Measurements from ENCODE around the gene WDR36.

The WDR36 gene

DNA sequence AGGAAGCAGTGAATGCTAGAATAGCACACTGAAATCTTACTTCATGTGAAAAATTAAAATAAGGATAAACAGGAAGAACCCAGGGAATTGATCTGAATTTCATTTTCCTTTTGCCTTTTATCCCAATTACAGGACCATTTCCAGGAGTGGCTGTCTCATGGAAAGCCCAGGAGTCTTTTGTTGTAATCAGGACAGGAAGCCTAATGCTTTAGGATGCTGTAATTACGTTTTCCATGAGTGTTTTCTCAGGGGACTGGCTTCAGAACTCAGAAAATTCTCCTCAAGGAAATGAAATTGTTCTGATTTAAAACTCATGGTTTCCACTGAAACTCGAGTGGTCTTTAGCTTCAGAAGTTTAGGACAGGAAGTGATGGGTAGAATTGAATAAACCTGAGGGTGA, 75.4 kb downstream of the WDR36 start:
- no peak overlapping the region for H3K4me3 ChIP-seq (ENCODE audit: low read length)
- H3K9me3 ChIP-seq (ENCODE audit: insufficient read depth, low read depth, low read length), result no peaks in the 10 kb centered on the region
- no peak overlapping the region for H3K9ac ChIP-seq (ENCODE audit: low read depth, low read length)
- no peaks in the 10 kb centered on the region for H3K36me3 ChIP-seq (ENCODE audit: insufficient read depth, low read depth, low read length)
- no peak overlapping the region for H3K27ac ChIP-seq (ENCODE audit: low read length)
- no peaks in the 10 kb centered on the region for H3K27me3 ChIP-seq (ENCODE audit: insufficient read depth, low read length)
- peaks cover 4% of the 10 kb centered on the region; the same call in 1 of the 2 replicates for H3K4me1 ChIP-seq (ENCODE audit: insufficient read depth, low read length)

DNA sequence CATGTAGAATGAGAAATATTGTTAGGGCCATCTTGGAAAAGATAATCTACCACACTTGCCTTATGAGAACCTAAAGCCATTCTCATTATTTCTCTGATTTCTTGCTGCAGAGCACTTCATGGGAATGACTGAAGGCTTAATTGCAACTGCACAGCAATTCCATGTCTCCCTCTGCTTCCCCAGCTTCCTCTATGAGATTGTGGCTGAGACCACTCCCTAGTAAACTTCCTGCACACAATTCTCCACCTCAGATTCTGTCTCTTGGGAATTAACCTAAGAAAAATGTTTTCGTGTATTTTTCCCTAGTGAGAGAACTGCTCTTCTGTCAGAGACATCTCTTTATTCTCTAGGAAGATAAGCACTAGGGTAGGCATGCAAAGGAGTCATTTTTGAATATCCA, 76.5 kb downstream of the WDR36 start:
- H3K27ac ChIP-seq (ENCODE audit: low read length), result no peak overlapping the region
- no peaks in the 10 kb centered on the region for H3K9me3 ChIP-seq (ENCODE audit: insufficient read depth, low read depth, low read length)
- H3K36me3 ChIP-seq (ENCODE audit: insufficient read depth, low read depth, low read length), result no peaks in the 10 kb centered on the region
- no peak overlapping the region for H3K4me3 ChIP-seq (ENCODE audit: low read length)
- peaks cover 4% of the 10 kb centered on the region; the same call in 1 of the 2 replicates for H3K4me1 ChIP-seq (ENCODE audit: insufficient read depth, low read length)
- no peak overlapping the region for H3K9ac ChIP-seq (ENCODE audit: low read depth, low read length)
- H3K27me3 ChIP-seq (ENCODE audit: insufficient read depth, low read length), result no peaks in the 10 kb centered on the region

DNA sequence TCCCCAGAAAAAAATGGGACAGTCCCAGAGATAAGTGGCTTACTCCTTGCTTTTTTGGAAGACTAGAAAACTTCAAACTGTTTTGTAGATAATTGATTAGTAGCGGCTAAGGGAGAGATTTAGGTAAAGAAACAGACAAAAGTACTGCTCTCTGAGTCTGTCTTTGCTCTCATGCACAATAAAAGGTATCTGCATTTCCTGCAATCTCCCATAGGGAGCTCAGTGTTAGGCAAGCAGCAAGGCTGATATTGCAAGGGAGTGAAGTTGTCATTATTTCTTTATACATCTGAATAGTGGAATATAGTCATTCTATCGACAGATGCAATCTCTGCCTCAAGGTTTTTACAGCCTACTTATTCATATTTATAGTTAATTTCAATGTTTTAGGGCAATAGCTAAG, 77.1 kb downstream of the WDR36 start:
- peaks cover 4% of the 10 kb centered on the region; the same call in 1 of the 2 replicates for H3K4me1 ChIP-seq (ENCODE audit: insufficient read depth, low read length)
- no peak overlapping the region for H3K4me3 ChIP-seq (ENCODE audit: low read length)
- H3K9me3 ChIP-seq (ENCODE audit: insufficient read depth, low read depth, low read length), result no peaks in the 10 kb centered on the region
- H3K27ac ChIP-seq (ENCODE audit: low read length), result no peak overlapping the region
- H3K27me3 ChIP-seq (ENCODE audit: insufficient read depth, low read length), result no peaks in the 10 kb centered on the region
- no peak overlapping the region for H3K9ac ChIP-seq (ENCODE audit: low read depth, low read length)
- no peaks in the 10 kb centered on the region for H3K36me3 ChIP-seq (ENCODE audit: insufficient read depth, low read depth, low read length)

GRCh38 chr5:111170279-111170678, 78.1 kb downstream of the WDR36 start:
- peaks cover 4% of the 10 kb centered on the region; the same call in 1 of the 2 replicates for H3K4me1 ChIP-seq (ENCODE audit: insufficient read depth, low read length)

GRCh38 chr5:111172504-111172903, 80.4 kb downstream of the WDR36 start:
- no peaks in the 10 kb centered on the region for H3K9me3 ChIP-seq (ENCODE audit: insufficient read depth, low read depth, low read length)
- H3K4me3 ChIP-seq (ENCODE audit: low read length), result no peak overlapping the region
- no peak overlapping the region for H3K9ac ChIP-seq (ENCODE audit: low read depth, low read length)
- no peaks in the 10 kb centered on the region for H3K27me3 ChIP-seq (ENCODE audit: insufficient read depth, low read length)
- H3K36me3 ChIP-seq (ENCODE audit: insufficient read depth, low read depth, low read length), result no peaks in the 10 kb centered on the region
- peaks cover 4% of the 10 kb centered on the region; the same call in 1 of the 2 replicates for H3K4me1 ChIP-seq (ENCODE audit: insufficient read depth, low read length)
- H3K27ac ChIP-seq (ENCODE audit: low read length), result no peak overlapping the region

More at GRCh38 chr5:111170279-111170678, 78.1 kb downstream of the WDR36 start:
- no peaks in the 10 kb centered on the region for H3K27me3 ChIP-seq (ENCODE audit: insufficient read depth, low read length)
- no peak overlapping the region for H3K27ac ChIP-seq (ENCODE audit: low read length)
- no peaks in the 10 kb centered on the region for H3K36me3 ChIP-seq (ENCODE audit: insufficient read depth, low read depth, low read length)
- no peaks in the 10 kb centered on the region for H3K9me3 ChIP-seq (ENCODE audit: insufficient read depth, low read depth, low read length)
- no peak overlapping the region for H3K9ac ChIP-seq (ENCODE audit: low read depth, low read length)
- no peak overlapping the region for H3K4me3 ChIP-seq (ENCODE audit: low read length)

DNA sequence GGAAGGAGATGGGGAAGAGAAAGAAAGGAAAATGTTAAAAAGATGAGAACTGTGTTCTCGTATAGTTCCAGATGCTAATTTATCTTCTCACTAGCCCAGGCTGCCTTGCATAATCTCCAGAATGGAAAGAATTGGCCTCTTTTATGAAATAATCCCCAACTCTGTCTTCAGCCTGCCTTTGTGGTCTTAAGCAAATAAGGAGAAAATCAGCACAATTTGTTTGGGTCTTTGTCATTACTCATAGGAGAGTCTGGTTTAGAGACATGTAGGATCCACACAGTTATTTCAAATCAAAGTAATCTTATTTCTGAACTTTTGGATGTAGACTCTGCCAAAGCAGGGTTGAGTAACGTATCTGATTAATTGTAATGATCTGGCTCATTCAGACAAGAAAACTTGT, 81.3 kb downstream of the WDR36 start:
- H3K36me3 ChIP-seq (ENCODE audit: insufficient read depth, low read depth, low read length), result no peaks in the 10 kb centered on the region
- no peak overlapping the region for H3K9ac ChIP-seq (ENCODE audit: low read depth, low read length)
- H3K27ac ChIP-seq (ENCODE audit: low read length), result no peak overlapping the region
- no peaks in the 10 kb centered on the region for H3K9me3 ChIP-seq (ENCODE audit: insufficient read depth, low read depth, low read length)
- H3K4me1 ChIP-seq (ENCODE audit: insufficient read depth, low read length), result peaks cover 4% of the 10 kb centered on the region; the same call in 1 of the 2 replicates
- no peak overlapping the region for H3K4me3 ChIP-seq (ENCODE audit: low read length)
- no peaks in the 10 kb centered on the region for H3K27me3 ChIP-seq (ENCODE audit: insufficient read depth, low read length)
